HG02938 (cell line): ENCODE data around the gene HOMER2.
"Not testable (repeated sequence)": the region's sequence is repeated elsewhere in the genome, so short reads cannot be mapped to it uniquely, and the experiment has no call there.

ENCODE experiments used
- ATAC-seq: cut with Tn5 transposase; IDR thresholded peaks from one replicate; pipeline ENCODE4 v1.9.1; 2021; ENCODE audit warnings: mild to moderate bottlenecking, moderate library complexity; ENCODE audit not compliant: unreplicated experiment

HOMER2 gene

DNA sequence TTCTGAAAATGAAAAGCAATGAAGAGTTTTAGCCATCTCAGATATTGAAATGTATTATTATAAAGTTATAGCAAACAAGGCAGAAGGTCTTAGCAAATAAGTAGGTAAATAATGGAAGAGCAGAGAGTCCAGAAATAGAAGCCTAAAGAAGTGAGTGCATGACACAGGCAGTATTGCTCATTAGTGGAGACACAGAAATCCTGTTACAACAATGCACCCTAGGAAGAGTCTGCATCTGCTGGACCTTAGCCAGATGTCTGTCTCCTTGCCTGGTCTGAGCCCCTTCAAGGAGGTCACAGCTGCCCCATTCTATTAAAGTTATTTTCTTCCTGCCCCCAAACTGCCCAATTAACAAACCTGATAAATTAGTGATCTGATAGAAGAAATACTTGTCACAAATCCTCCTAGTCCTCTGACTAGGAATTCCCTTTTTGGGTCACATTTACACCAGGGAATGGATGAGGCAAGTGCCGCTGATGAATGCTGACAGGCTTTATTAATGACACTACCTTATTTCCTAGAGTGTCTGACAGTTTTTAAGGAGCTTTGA lies 51.9 kb downstream of the HOMER2 start:
- no peak for ATAC-seq

DNA sequence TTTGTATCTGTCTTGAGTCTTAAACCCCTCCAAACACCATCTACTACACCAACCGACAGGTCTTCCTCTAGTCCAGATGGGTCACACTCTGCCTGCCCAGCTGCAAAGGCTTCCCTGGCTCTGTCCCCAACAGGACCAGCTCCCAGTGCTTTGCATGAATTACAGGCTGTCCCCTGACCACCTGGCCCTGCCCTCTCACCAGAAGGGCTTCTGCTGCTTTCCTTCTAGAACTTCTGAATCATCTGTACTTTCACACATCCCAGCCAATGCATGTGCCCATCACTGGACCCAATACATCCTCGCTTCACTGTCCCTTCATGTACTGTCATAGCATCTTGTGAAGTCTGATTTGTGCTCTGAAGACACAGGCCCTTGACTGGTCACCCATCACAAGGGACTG lies 53.6 kb downstream of the HOMER2 start:
- ATAC-seq, result no peak

DNA sequence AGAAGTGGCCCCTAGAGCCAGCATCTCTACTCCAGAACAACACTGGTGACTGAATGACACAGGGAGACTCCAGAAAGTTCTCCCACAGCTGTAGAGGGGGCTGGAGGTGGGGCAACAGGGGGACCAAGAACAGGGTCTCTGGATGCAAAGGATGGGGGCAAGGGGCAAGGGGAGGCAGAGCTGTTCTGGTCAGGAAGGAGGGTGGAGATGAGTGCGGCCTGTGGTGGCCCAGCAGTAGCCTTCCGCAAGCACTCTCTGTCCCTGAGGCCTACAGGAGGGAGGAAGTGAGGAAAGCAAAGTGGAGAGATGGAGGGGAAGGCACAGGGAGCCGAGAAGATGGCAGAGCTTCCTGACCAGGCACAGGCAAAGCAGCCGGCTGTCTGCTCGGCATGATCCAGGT lies 56.5 kb downstream of the HOMER2 start:
- no peak for ATAC-seq

DNA sequence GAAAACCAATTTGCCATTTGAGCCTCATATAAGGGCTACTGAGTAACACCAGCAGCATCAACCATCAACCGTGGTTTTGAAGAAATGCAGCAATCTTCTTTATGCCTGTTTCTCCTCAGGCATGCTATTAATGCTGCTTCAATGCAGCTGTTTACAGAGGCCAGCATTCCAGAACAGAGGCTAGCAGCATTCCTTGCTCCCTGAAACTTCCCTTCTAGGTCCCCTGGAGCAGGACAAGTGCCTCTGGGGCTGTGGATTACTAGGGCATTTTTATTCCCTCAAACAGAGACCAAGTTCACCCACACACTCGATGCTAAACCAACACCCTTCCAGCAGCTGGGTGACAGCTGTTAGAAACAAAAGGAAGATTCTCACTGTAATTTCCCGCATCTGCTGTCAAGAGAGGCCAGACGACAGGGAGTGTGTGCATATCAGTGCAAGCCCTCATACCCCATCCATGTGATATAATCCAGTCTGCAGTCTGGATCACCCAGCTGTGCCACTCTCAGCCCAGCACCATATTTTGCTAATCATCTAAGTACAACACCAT lies 57.5 kb downstream of the HOMER2 start:
- no peak for ATAC-seq

DNA sequence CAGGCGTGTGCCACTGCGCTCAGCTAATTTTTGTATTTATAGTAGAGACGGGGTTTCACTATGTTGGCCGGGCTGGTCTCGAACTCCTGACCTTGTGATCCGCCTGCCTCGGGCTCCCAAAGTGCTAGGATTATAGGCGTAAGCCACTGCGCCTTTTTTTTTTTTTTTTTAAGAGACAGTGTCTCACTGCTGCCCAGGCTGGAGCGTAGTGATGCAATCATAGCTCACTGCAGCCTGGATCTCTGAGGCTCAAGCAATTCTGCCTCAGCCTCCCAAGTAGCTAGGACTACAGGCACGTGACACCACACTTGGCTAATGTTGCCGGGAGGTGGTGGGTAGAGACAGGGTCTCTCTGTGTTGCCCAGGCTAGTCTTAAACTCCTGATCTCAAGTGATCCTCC lies 59.0 kb downstream of the HOMER2 start:
- ATAC-seq, result not testable (repeated sequence)

DNA sequence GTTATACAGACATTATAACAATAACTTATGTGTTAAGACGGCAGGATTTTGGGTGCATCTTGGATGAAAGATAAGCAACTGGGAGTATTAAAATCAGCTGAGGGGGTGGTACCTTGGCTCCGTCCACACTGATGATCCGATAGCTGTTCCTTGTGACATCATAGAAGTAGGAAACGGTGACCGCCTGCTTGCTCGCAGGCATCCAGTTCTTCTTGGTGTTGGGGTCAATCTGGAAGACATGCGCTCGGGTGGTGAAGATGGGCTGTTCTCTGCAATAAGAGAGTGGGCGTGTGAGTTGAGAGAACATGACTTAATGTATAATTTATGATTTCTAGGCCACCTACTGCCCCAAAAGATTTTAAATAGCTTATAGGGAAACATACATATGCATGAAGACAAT lies 59.9 kb downstream of the HOMER2 start:
- ATAC-seq, result no peak

DNA sequence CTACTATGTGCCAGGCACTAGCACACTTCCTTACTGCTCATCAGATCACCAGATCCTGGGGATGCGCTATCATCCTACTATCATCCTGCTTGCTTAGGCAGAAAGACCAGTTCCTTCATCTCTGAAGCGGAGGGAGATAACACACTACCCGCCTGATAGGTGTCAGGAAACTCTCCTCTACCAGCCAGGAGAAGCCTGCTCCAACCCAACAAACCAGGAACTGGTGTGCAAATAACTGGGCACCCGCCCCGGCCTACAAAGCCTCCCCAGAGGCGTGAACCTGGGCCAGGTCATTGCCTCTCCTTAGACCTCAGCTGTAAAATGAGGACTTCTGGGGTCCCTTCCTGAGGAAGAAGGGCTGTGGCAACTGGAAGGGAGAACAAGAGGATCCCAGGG lies 61.5 kb downstream of the HOMER2 start:
- no peak for ATAC-seq

DNA sequence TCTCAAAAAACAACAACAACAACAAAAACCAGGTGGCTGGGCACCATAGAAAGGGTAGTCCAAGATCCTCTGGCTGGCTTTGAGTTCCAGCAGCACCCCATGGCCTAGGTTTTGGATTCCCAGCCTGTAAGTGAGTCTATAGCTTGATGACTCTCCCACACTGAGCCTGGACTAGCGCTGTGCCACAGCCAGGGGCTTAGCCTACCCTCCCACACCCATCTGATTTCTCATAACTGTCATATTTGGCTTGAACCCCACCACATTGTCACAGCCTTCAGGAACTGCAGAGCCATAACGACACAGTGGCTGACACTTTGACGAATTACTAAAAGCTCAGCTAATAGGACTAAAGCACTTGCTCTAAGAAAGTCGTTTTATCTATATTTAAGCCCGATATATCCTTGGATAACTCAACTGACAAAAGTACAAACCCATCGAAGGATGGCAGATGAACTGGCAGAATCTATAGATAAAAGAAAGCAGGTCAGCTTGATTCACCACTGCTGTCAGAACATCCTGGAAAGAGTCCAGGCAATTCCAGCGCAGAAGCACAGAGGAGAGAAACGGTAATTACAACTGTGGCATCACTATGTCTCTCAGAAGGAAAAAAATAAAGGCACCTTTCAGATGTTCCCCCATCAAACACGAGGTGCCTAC lies 62.1 kb downstream of the HOMER2 start:
- no peak for ATAC-seq

DNA sequence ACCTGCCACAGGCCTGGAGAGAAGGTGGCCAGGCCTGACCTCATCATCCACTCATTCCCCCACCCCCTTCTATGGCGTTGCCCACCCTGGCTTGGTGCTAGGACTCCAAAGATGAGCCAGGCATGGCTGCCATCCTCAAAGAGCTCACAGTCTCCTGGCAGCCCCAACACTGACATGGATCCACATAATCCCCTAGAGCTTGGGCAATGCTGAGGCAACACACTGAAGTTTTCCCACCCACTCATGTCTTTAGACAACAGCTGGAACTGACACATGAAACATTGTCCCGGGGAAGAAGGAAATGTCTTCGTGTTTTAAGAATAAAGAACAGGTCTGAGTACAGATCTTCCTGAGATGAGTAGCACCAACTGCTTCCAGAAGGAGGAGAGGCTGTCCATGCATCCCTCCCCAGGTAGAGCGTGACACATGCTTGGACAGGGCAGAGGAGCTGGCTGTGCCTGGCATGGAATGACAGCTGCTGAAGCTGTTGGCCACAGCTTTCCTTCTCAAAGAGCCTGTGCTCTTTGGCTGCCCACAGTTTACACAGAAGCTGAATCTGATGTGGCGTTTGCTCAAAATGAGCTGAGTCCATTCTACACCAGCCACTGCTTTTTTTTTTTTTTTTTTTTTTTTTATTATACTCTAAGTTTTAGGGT lies 70.1 kb downstream of the HOMER2 start:
- no peak for ATAC-seq

DNA sequence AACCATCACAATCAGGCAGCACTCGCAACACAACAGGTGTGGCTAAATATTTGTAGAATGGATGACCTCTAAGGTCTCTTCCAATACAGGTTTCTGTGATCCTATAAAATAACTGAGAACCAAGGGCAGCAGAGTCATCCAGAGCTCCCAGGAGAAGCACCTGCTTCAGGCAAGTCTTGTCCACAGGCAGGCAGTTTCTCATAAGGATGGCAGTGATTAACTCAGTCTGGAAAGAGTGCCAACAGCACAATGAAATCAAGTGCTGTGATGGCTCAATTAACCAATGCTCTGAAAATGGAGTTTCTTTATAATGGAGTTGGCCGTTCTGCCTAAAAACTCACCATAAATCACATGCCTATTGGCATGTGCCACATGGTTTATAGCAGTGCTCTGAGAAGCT lies 70.8 kb downstream of the HOMER2 start:
- no peak for ATAC-seq

DNA sequence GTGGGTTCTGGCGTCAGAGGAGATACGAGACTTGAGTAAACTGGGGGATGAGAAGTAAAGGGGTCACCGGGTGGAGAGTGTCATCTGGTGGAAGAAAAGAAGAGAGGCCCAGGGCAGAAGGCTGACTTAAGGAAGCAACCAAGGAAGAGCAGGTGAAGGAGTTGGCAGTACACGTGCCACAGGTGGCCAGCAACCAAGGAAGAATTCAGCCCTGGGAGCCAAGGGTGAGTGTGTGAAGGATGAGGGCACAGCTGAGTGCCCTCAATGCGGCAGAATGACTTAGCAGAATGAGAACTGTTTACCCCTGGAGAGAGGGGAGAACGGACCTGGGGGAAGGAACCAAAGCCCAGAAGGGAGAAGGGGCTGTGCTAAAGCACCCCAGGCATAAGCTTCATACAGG lies 71.8 kb downstream of the HOMER2 start:
- no peak for ATAC-seq

DNA sequence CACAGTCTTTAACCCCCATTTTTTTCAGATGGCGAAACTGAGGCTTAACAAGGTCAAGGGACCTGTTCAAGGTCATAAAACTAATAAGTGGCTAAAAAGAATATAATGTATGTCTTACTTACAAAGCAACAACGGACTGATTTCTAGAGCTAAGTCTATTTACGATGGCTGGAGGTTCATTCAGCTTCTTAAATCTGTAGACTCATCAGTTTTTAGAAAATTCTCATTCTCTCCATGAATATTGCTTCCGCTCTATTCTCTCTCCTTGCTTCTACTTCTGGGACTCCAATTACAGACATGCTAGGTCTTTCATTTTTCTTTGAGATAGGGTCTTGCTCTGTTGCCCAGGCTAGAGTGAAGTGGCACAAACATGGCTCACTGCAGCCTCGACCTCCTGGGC lies 74.2 kb downstream of the HOMER2 start:
- ATAC-seq, result no peak

DNA sequence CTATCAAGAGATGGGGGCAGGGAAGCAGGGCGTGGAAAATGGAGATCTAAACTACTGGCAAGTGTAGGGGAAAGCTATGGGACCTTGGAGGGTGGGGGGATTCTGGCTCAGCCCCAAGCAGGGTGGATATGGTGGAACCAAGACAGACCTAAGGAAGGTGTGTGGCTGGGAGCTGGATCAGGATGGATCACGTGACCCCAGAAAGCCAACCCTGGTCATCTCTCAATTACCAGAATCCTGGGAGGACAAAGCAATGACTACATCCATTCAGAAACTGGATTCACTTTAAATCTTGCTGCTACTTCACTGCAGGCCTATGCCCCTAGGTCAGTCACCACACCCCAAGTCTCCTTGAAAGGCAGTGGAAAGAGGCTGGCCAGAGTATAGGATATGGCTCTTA lies 74.7 kb downstream of the HOMER2 start:
- no peak for ATAC-seq

DNA sequence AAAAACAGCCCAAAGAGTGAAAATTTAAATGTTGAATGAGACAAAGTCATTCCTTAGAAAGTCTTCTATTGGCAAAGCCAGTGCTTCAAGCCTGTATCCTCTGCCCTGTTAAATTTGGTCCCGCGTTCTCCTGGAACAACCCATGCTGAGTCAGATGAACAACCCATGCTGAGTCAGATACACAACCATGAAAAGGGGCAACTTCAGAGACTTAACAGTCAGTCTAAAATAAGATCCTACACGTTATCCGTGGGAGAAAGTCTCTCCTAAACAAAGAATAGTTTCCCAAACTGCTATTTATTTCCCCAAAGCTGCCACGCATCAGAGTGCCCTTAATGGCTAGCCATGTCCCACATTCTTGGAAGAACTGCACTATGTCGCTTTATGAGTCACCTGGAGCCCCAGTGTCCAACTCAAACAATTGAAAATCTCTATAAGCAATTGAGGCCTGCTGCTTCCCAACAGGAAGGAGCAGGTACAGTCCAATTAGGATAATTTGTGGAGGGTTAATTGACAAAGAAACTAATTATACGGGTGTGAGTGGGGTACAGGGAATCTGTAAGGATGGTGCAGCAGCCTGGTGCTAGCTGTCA lies 77.0 kb downstream of the HOMER2 start:
- no peak for ATAC-seq

DNA sequence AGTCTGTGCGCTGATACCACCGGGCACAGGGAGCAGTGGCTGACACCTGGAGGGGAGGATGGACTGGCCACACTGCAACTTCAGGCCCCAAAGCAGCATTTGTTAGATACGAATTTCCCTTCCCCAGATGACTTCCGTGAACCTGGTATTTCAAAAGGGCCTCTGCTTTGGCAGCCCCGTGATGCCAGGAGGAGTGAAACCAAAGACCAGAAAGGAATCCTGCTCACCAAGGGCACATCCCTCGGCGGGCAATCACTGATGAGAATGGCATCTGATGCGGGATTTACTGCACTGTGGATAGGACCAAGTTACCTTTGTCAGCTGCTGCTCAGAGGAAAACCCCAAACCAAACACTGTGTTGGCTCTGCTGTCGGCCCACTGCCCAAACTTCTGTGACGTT lies 77.6 kb downstream of the HOMER2 start:
- ATAC-seq, result no peak

DNA sequence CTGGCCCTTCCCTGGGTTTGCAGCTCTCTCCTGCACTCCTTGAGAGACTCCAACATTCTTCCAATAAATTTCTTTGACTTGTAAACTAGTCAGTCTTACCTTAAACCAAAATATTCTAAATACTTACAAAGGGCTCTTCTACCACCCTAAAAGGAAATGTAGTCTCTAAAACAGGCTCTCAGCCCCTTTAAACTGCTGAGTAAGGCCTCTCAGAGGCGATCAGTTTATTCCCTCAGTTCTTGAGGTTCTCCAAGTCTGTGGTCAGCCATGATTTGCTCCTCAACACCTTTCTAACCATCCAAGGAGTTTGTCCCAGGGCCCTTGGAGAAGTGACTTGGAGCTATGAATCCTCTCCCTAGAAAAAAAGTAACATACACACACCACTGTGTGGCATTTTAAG lies 78.3 kb downstream of the HOMER2 start:
- no peak for ATAC-seq

DNA sequence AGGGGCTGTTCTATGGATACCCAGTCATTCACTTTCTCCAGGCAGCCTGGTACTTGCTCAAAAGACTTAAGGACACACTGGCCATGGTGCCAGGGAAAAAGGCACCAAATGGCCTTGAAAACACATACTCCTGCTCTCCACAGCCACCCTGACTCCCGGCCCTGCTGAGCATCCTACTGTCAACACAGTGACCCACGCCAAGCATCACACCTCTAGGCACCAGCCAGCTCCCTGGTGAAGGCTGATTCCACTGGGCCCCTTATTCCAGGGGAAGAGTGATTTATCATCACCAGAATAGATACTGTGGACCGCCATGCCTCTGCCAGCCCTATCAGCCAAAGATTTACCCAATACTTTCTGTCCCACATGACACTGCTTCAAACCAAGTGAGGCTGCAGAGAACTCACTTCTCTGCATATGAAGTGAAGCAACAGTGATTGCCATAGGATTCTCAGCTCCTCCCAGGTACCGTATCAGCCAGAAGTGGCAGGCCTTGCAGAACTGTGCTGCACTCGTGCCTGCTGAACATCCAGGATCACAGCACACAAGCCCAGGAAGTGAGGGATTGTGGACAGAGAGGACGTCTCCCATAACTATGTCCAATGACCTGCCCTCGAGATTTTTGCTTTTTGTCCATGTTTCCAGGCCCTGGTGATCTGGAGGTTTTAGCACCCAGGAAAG lies 79.4 kb downstream of the HOMER2 start:
- no peak for ATAC-seq

DNA sequence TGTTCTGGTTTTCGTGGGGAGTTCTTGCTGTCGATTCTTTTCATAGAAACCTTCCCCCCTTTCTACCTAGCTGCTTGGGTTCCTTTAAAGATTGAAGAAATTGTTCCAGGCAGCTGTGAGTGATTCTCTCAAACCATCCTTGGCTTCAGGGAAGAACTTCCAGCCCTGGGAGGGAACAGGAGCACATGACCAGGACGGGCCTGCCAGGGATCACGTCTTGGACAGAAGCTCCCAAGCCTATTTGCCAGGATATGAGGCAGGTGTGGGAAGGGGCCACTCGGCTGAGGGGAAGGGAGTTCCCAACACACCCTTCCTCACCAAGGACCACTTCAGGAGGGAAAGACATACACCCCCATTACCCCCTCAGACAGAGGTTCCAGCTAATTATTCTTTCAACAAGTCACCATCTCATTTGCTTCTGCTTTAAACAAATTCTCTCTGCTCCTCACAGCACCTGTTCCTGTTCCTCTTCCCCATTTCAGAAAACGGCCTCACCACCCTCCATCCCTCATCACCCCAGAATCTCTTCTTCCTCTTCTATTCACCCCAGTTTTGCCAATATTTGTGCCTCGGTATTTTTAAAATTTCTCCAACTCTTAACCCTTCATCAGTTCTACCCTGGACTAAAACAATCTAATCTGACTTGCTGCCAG lies 80.6 kb downstream of the HOMER2 start:
- no peak for ATAC-seq

DNA sequence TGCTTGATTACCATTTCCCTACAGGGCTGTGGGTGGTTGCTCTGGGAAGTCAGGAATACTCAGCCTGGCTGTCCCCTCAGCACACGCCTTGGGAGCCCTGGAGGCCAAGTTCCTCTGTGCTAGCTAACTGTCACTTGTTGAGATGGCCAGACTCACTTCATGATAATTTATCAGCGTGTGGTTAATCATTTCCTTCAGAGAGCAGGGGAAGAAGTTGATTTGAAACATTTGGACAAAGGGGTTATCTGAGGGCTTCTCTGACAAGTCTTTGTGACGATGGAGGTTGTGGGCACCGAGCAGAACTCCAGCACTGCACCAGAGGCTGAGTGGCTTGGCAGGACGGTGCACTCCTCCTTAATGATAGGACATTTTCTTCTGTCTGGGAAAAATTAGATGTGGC lies 81.2 kb downstream of the HOMER2 start:
- no peak for ATAC-seq

DNA sequence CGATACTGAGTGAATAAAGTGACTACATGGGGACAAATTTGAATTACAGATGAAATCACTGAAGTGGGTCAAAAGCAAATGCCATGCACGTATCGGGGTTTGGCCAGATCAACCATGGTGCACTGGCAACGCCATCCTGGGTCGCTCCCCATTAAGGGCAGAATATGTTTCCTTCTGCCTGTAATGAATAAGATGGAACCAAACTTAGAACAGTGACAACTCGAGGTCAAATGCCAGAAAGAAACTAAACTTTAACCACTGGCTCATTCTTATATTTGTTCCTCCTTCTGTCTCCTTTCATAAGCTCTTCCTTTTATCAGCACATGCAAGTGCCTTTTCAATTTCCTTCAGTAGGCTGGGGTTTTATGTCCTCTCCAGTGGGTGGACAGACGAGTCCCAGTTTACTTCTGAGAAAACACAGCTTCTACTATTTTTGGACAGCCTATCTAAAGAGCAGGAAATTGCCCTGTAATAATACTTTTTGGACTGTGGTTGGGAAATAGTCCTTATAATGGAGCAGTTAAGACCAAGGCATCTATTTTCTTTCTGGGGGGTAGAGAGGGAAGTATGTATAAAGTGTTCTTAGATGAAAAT lies 81.7 kb downstream of the HOMER2 start:
- ATAC-seq, result no peak

DNA sequence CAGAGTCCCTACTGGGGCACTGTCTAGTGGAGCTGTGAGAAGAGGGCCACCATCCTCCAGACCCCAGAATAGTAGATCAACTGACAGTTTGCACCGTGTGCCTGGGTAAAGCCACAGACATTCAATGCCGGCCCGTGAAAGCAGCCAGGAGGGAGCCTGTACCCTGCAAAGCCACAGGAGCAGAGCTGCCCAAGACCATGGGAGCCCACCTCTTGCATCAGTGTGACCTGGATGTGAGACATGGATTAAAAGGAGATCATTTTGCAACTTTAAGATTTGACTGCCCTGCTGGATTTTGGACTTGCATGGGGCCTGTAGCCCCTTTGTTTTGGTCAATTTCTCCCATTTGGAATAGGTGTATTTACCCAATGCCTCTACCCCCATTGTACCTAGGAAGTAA lies 86.5 kb downstream of the HOMER2 start:
- not testable (repeated sequence) for ATAC-seq
